Brain microvascular endothelial cell (primary cell): ENCODE measurements around the gene CSDE1.

Source experiments
- DNase-seq: peaks from one replicate; pipeline ENCODE4 v3.0.0-alpha.2; 2020
- H3K27ac ChIP-seq: fragments of 250-450 bp; sonication (Bioruptor Pico); 2 replicates; pipeline ENCODE4 v1.5.1; 2020; ENCODE audit warnings: mild to moderate bottlenecking, moderate library complexity
- H3K27me3 ChIP-seq: fragments of 250-450 bp; sonication (Bioruptor Pico); replicated peaks from 2 replicates; pipeline ENCODE4 v1.5.1; 2020; ENCODE audit warnings: mild to moderate bottlenecking
- H3K36me3 ChIP-seq: fragments of 250-450 bp; sonication (Bioruptor Pico); replicated peaks from 2 replicates; pipeline ENCODE4 v1.5.1; 2020; ENCODE audit warnings: mild to moderate bottlenecking
- H3K4me3 ChIP-seq: 2 replicates; pipeline ENCODE4 v1.5.1; 2011; ENCODE audit warnings: low read depth, mild to moderate bottlenecking, control low read depth, low read length, moderate library complexity
- CTCF ChIP-seq: IDR thresholded peaks from 2 replicates; pipeline ENCODE4 v1.5.1; 2011; ENCODE audit warnings: low read depth, mild to moderate bottlenecking, moderate library complexity, low read length, control low read depth, inconsistent platforms; ENCODE audit errors: missing control alignments
- in situ Hi-C: cut with HindIII; loops from 2 replicates; pipeline ENCODE4 v1.10.0; 2017; ENCODE audit warnings: low sequenced_read_pairs, low pct_ligation_motif_present

CSDE1 gene

GRCh38 chr1:114753143-114753542 is 4.6 kb downstream of the CSDE1 start:
- Histone ChIP-seq H3K36me3 (peaks cover 19% of the 10 kb centered on the region), H3K27ac (no peak overlapping the region), H3K27me3 (no peaks in the 10 kb centered on the region), H3K4me3 (no peak overlapping the region)
- in situ Hi-C loops = no loop called here
- no peak for DNase-seq
- no peak for TF ChIP-seq CTCF

GRCh38 chr1:114750780-114751179 is 7.0 kb downstream of the CSDE1 start:
- peaks cover 32% of the 10 kb centered on the region for H3K36me3 ChIP-seq
- H3K27ac ChIP-seq = no peak overlapping the region
- no peak for DNase-seq
- TF ChIP-seq CTCF = no peak
- in situ Hi-C loops = no loop called here
- H3K27me3 ChIP-seq = no peaks in the 10 kb centered on the region
- no peak overlapping the region for H3K4me3 ChIP-seq

- DNase-seq = no peak
- Histone ChIP-seq H3K27ac (no peak overlapping the region), H3K27me3 (no peaks in the 10 kb centered on the region), H3K36me3 (peaks cover 33% of the 10 kb centered on the region), H3K4me3 (no peak overlapping the region)
- in situ Hi-C loops = no loop called here
- no peak for TF ChIP-seq CTCF
These were observed 7.9 kb downstream of the CSDE1 start for GRCh38 chr1:114749835-114750234.

GRCh38 chr1:114746450-114747121 is 11.2 kb downstream of the CSDE1 start:
- no peak overlapping the region for H3K4me3 ChIP-seq
- TF ChIP-seq CTCF = no peak
- H3K36me3 ChIP-seq = peaks cover 43% of the 10 kb centered on the region
- DNase-seq = no peak
- no peak overlapping the region for H3K27ac ChIP-seq
- in situ Hi-C loops = no loop called here
- H3K27me3 ChIP-seq = no peaks in the 10 kb centered on the region

- H3K36me3 ChIP-seq = peaks cover 43% of the 10 kb centered on the region
- no peak overlapping the region for H3K4me3 ChIP-seq
- no peaks in the 10 kb centered on the region for H3K27me3 ChIP-seq
- in situ Hi-C loops = no loop called here
- DNase-seq = no peak
- no peak overlapping the region for H3K27ac ChIP-seq
- no peak for TF ChIP-seq CTCF
These were observed 12.5 kb downstream of the CSDE1 start for GRCh38 chr1:114745291-114745690.
